KMS-11 (cell line): ENCODE results near the gene KCNN3.

Experiments
- H2AFZ ChIP-seq: fragments of 200-600 bp; sonication (generic); 2 replicates; pipeline ENCODE4 v1.6.1; 2016; ENCODE audit warnings: antibody characterized with exemption, mixed run types, low read depth
- H3K27ac ChIP-seq: fragments of 200-600 bp; sonication (generic); 2 replicates; pipeline ENCODE4 v1.6.1; 2016; ENCODE audit warnings: mild to moderate bottlenecking, mixed run types
- H3K27me3 ChIP-seq: fragments of 200-600 bp; sonication (generic); 2 replicates; pipeline ENCODE4 v1.6.1; 2017; ENCODE audit warnings: mild to moderate bottlenecking, low read depth, mixed run types, moderate library complexity; ENCODE audit not compliant: insufficient read depth
- H3K36me3 ChIP-seq: fragments of 200-600 bp; sonication (generic); 2 replicates; pipeline ENCODE4 v1.6.1; 2017; ENCODE audit warnings: mild to moderate bottlenecking, mixed run types; ENCODE audit not compliant: insufficient read depth
- H3K4me1 ChIP-seq: fragments of 200-600 bp; sonication (generic); 2 replicates; pipeline ENCODE4 v1.6.1; 2016; ENCODE audit warnings: mild to moderate bottlenecking, low read depth, mixed run types; ENCODE audit not compliant: poor library complexity, severe bottlenecking
- H3K4me2 ChIP-seq: fragments of 200-600 bp; sonication (generic); 2 replicates; pipeline ENCODE4 v1.7.0; 2016; ENCODE audit warnings: mild to moderate bottlenecking, mixed run types
- H3K4me3 ChIP-seq: fragments of 200-600 bp; sonication (generic); IDR thresholded peaks from 2 replicates; pipeline ENCODE4 v1.6.1; 2017; ENCODE audit warnings: low read depth, low read length, mixed read lengths; ENCODE audit not compliant: insufficient read depth
- H3K79me2 ChIP-seq: fragments of 200-600 bp; sonication (generic); 2 replicates; pipeline ENCODE4 v1.6.1; 2016; ENCODE audit warnings: low read depth, mixed run types; ENCODE audit not compliant: insufficient read depth
- H3K9ac ChIP-seq: fragments of 200-600 bp; sonication (generic); 2 replicates; pipeline ENCODE4 v1.6.1; 2016; ENCODE audit warnings: mild to moderate bottlenecking, mixed run types
- H4K20me1 ChIP-seq: fragments of 200-600 bp; sonication (generic); 2 replicates; pipeline ENCODE4 v1.6.1; 2016; ENCODE audit warnings: mild to moderate bottlenecking, mixed run types; ENCODE audit not compliant: insufficient read depth
- CTCF ChIP-seq: fragments of 200-600 bp; sonication (generic); conservative IDR thresholded peaks from 2 replicates; pipeline ENCODE4 v1.6.1; 2017; ENCODE audit warnings: low read depth, mild to moderate bottlenecking, antibody characterized with exemption, low read length, moderate library complexity, mixed read lengths

Gene KCNN3

GRCh38 chr1:154801234-154802011, 68.7 kb downstream of the KCNN3 start:
- peaks cover 3% of the 10 kb centered on the region for H3K4me1 ChIP-seq
- TF ChIP-seq CTCF = no peak
- H3K9ac ChIP-seq = no peak overlapping the region
- H3K36me3 ChIP-seq = no peaks in the 10 kb centered on the region
- H3K27ac ChIP-seq = no peak overlapping the region
- no peaks in the 10 kb centered on the region for H3K27me3 ChIP-seq
- no peak overlapping the region for H3K4me3 ChIP-seq
- H3K4me2 ChIP-seq = no peak overlapping the region
- no peak overlapping the region for H2AFZ ChIP-seq
- no peaks in the 10 kb centered on the region for H3K79me2 ChIP-seq
- no peaks in the 10 kb centered on the region for H4K20me1 ChIP-seq

- Histone ChIP-seq H3K4me1 (peaks cover 7% of the 10 kb centered on the region), H3K4me3 (no peak overlapping the region), H3K9ac (no peak overlapping the region), H2AFZ (no peak overlapping the region), H3K27ac (no peak overlapping the region), H4K20me1 (no peaks in the 10 kb centered on the region), H3K27me3 (no peaks in the 10 kb centered on the region), H3K4me2 (no peak overlapping the region), H3K79me2 (no peaks in the 10 kb centered on the region), H3K36me3 (no peaks in the 10 kb centered on the region)
- TF ChIP-seq CTCF = no peak
Measured at GRCh38 chr1:154799188-154799587, 70.9 kb downstream of the KCNN3 start.

GRCh38 chr1:154798645-154799044, 71.4 kb downstream of the KCNN3 start:
- Histone ChIP-seq H2AFZ (no peak overlapping the region), H3K79me2 (no peaks in the 10 kb centered on the region), H3K4me1 (peaks cover 12% of the 10 kb centered on the region), H3K27me3 (no peaks in the 10 kb centered on the region; the same call in 1 of the 2 replicates), H3K9ac (no peak overlapping the region), H4K20me1 (no peaks in the 10 kb centered on the region), H3K4me3 (no peak overlapping the region), H3K4me2 (no peak overlapping the region), H3K36me3 (no peaks in the 10 kb centered on the region), H3K27ac (no peak overlapping the region)
- TF ChIP-seq CTCF = no peak

GRCh38 chr1:154797175-154797574, 72.9 kb downstream of the KCNN3 start:
- H3K36me3 ChIP-seq = no peaks in the 10 kb centered on the region
- no peak overlapping the region for H3K4me3 ChIP-seq
- no peaks in the 10 kb centered on the region for H3K79me2 ChIP-seq
- no peaks in the 10 kb centered on the region; the same call in 1 of the 2 replicates for H3K27me3 ChIP-seq
- H4K20me1 ChIP-seq = no peaks in the 10 kb centered on the region
- H3K9ac ChIP-seq = no peak overlapping the region
- no peak overlapping the region for H3K4me2 ChIP-seq
- H3K4me1 ChIP-seq = peaks cover 27% of the 10 kb centered on the region
- TF ChIP-seq CTCF = no peak
- H2AFZ ChIP-seq = no peak overlapping the region
- no peak overlapping the region for H3K27ac ChIP-seq
